Neural cell (in vitro differentiated cells): ENCODE measurements around the gene SUPT3H. TPM values are rescaled to one million over a fixed set of nuclear protein-coding genes. Genes with fewer than 3 reads are reported as not detected.
"Not testable (repeated sequence)": the region's sequence is repeated elsewhere in the genome, so short reads cannot be mapped to it uniquely, and the experiment has no call there.

Source experiments
- H2AFZ ChIP-seq: fragments of 200-600, 300-800 bp; sonication (generic), shearing (Covaris generic); 2 replicates; pipeline ENCODE4 v1.6.0; 2014; ENCODE audit warnings: low read depth, mild to moderate bottlenecking, antibody characterized with exemption, low read length, moderate library complexity
- H3F3A ChIP-seq: fragments of 200-600 bp; shearing (Covaris generic); 2 replicates; pipeline ENCODE4 v1.6.1; 2016; ENCODE audit warnings: mild to moderate bottlenecking, moderate library complexity, mixed read lengths, antibody characterized with exemption, low read length; ENCODE audit not compliant: insufficient read depth, poor library complexity, severe bottlenecking
- H3K27ac ChIP-seq: fragments of 200-600, 300-800 bp; sonication (generic), shearing (Covaris generic); 2 replicates; pipeline ENCODE4 v1.5.1; 2014; ENCODE audit warnings: mild to moderate bottlenecking, low read length, moderate library complexity
- H3K27me3 ChIP-seq: fragments of 300-800, 200-600 bp; sonication (generic), shearing (Covaris generic); 2 replicates; pipeline ENCODE4 v1.6.0; 2014; ENCODE audit warnings: mild to moderate bottlenecking, low read depth, low read length, moderate library complexity; ENCODE audit not compliant: insufficient read depth
- H3K36me3 ChIP-seq: fragments of 300-800, 200-600 bp; sonication (generic), shearing (Covaris generic); 2 replicates; pipeline ENCODE4 v1.5.1; 2014; ENCODE audit warnings: mild to moderate bottlenecking, antibody characterized with exemption, low read length, moderate library complexity; ENCODE audit not compliant: insufficient read depth
- H3K4me2 ChIP-seq: fragments of 300-800, 200-600 bp; sonication (generic), shearing (Covaris generic); 2 replicates; pipeline ENCODE4 v1.6.0; 2014; ENCODE audit warnings: mild to moderate bottlenecking, low read length
- H3K4me3 ChIP-seq: fragments of 300-800, 200-600 bp; sonication (generic), shearing (Covaris generic); 2 replicates; pipeline ENCODE4 v1.5.1; 2014; ENCODE audit warnings: mild to moderate bottlenecking, low read length, moderate library complexity
- H3K79me2 ChIP-seq: fragments of 200-600 bp; shearing (Covaris generic); replicated peaks from 2 replicates; pipeline ENCODE4 v1.6.0; 2014; ENCODE audit warnings: mild to moderate bottlenecking, low read length, moderate library complexity; ENCODE audit not compliant: insufficient read depth
- H3K9ac ChIP-seq: fragments of 300-800, 200-600 bp; sonication (generic), shearing (Covaris generic); 2 replicates; pipeline ENCODE4 v1.6.1; 2016; ENCODE audit warnings: mild to moderate bottlenecking, low read length, mixed read lengths
- H3K9me2 ChIP-seq: fragments of 200-600 bp; shearing (Covaris generic); 2 replicates; pipeline ENCODE4 v1.6.1; 2016; ENCODE audit warnings: mild to moderate bottlenecking, low read length, mixed read lengths; ENCODE audit not compliant: insufficient read depth
- H3K9me3 ChIP-seq: fragments of 200-600, 300-800 bp; sonication (generic), shearing (Covaris generic); 2 replicates; pipeline ENCODE4 v1.6.1; 2016; ENCODE audit warnings: mild to moderate bottlenecking, mixed run types, low read length, moderate library complexity, mixed read lengths
- H4K20me1 ChIP-seq: fragments of 200-600 bp; shearing (Covaris generic); 2 replicates; pipeline ENCODE4 v1.6.1; 2016; ENCODE audit warnings: mild to moderate bottlenecking, mixed run types; ENCODE audit not compliant: insufficient read depth
- EP300 ChIP-seq: fragments of 450-650 bp; conservative IDR thresholded peaks from 2 replicates; pipeline ENCODE4 v1.6.1; 2014; ENCODE audit warnings: antibody characterized with exemption, mild to moderate bottlenecking, moderate library complexity; ENCODE audit not compliant: poor library complexity, severe bottlenecking
- EZH2 ChIP-seq: fragments of 200-600, 300-800 bp; shearing (Covaris generic), sonication (generic); IDR thresholded peaks from 2 replicates; pipeline ENCODE4 v1.6.1; 2014; ENCODE audit warnings: antibody characterized with exemption, low read length, borderline replicate concordance, mild to moderate bottlenecking; ENCODE audit not compliant: insufficient read depth, poor library complexity, severe bottlenecking
- MXI1 ChIP-seq: fragments of 450-650 bp; conservative IDR thresholded peaks from 2 replicates; pipeline ENCODE4 v1.6.1; 2014; ENCODE audit warnings: antibody characterized with exemption, mild to moderate bottlenecking; ENCODE audit not compliant: poor library complexity, severe bottlenecking
- POLR2AphosphoS5 ChIP-seq: IDR thresholded peaks from 2 replicates; pipeline ENCODE4 v1.6.1; 2012
- RAD21 ChIP-seq: fragments of 450-650 bp; conservative IDR thresholded peaks from 2 replicates; pipeline ENCODE4 v1.6.1; 2014; ENCODE audit warnings: antibody characterized with exemption, mild to moderate bottlenecking, moderate library complexity
- REST ChIP-seq: IDR thresholded peaks from 2 replicates; pipeline ENCODE4 v1.6.1; 2012; ENCODE audit warnings: borderline replicate concordance
- SMC3 ChIP-seq: fragments of 450-650 bp; conservative IDR thresholded peaks from 2 replicates; pipeline ENCODE4 v1.6.1; 2014; ENCODE audit warnings: antibody characterized with exemption, mild to moderate bottlenecking, moderate library complexity; ENCODE audit not compliant: poor library complexity
- TAF1 ChIP-seq: IDR thresholded peaks from 2 replicates; pipeline ENCODE4 v1.6.1; 2012; ENCODE audit warnings: low read depth
- polyA plus RNA-seq: library from polyadenylated mRNA; depleted of rRNA; stranded (reverse); fragments of >200 nt; gene quantifications from 2 replicates; pipeline ENCODE4 v1.2.3, GENCODE V29; 2014
- TF ChIP-seq, protein P1 (sequence below): fragments of 450-650 bp; IDR thresholded peaks from 2 replicates; pipeline ENCODE4 v1.5.1; 2014; ENCODE audit warnings: antibody characterized with exemption, mild to moderate bottlenecking, moderate library complexity; ENCODE audit not compliant: poor library complexity, severe bottlenecking

The SUPT3H gene
- polyA plus RNA-seq, 1 donor from 2014 or later: 6.8 TPM

DNA sequence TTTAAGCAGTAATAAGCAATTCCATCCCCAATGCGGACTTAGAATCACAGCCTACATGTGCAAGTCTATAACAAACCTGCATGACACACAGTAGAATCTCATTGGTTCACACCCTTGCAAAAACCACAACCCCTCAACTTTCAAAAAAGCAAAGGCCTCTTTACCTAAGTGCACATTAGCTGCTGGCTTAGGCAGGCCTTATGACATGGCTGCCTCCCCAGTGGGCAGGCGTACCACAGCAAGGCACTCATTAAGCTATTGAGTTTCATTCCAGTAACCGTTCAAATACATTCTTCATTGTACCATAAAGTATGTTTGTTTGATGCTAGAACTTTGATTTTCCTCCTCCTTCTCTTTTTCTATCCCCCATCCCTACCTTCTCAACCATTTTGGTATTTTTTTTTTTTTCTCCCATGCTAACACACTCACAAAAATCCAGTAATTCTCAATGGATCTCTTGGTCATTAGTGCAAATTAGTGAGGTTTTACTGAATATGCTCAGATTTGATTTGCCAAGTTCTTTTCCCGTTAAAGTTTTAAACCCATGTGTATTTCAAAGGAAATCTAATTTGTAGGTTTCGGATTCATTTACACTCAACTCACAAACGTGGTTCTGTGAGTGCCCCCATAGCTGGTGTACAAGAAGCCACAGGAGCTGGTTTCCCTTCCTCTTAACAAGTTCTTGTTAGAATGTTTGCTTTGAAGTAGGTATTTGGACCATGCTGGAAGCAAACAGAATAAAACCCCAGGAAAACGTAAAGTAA, 510.0 kb downstream of the SUPT3H start:
- H3F3A ChIP-seq: no peaks in the 10 kb centered on the region
- no peaks in the 10 kb centered on the region for H3K9me3 ChIP-seq

DNA sequence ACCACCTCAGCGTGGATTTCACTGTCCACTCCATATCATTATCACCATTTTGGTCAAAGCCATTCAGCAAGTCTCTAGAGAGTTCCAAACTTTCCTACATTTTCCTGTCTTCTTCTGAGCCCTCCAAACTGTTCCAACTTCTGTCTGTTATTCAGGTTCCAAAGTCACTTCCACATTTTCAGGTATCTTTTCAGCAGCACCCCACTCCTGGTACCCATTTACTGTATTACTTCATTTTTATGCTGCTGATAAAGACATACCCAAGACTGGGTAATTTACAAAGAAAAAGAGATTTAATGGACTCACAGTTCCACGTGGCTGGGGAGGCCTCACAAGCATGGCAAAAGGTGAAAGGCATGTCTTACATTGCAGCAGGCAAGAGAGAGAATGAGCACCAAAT, 512.5 kb downstream of the SUPT3H start:
- not testable (repeated sequence) for H4K20me1 ChIP-seq, H3K36me3 ChIP-seq, H3K4me2 ChIP-seq, H3K27me3 ChIP-seq, H3F3A ChIP-seq, H3K4me3 ChIP-seq, H2AFZ ChIP-seq, H3K9me2 ChIP-seq, H3K9ac ChIP-seq, H3K79me2 ChIP-seq, H3K27ac ChIP-seq, H3K9me3 ChIP-seq

More for the DNA sequence above, 510.0 kb downstream of the SUPT3H start:
- Histone ChIP-seq H2AFZ (no peak overlapping the region), H3K27me3 (no peaks in the 10 kb centered on the region), H3K9ac (no peak overlapping the region), H3K4me2 (no peak overlapping the region), H3K36me3 (no peaks in the 10 kb centered on the region), H3K4me3 (no peak overlapping the region), H3K27ac (no peak overlapping the region), H3K79me2 (no peaks in the 10 kb centered on the region), H3K9me2 (no peaks in the 10 kb centered on the region), H4K20me1 (no peaks in the 10 kb centered on the region)
- TF ChIP-seq TAF1 (no peak), EZH2 (no peak), EP300 (no peak), SMC3 (no peak), MXI1 (no peak), REST (no peak), POLR2AphosphoS5 (no peak), RAD21 (no peak)
- TF ChIP-seq, protein P1, sequence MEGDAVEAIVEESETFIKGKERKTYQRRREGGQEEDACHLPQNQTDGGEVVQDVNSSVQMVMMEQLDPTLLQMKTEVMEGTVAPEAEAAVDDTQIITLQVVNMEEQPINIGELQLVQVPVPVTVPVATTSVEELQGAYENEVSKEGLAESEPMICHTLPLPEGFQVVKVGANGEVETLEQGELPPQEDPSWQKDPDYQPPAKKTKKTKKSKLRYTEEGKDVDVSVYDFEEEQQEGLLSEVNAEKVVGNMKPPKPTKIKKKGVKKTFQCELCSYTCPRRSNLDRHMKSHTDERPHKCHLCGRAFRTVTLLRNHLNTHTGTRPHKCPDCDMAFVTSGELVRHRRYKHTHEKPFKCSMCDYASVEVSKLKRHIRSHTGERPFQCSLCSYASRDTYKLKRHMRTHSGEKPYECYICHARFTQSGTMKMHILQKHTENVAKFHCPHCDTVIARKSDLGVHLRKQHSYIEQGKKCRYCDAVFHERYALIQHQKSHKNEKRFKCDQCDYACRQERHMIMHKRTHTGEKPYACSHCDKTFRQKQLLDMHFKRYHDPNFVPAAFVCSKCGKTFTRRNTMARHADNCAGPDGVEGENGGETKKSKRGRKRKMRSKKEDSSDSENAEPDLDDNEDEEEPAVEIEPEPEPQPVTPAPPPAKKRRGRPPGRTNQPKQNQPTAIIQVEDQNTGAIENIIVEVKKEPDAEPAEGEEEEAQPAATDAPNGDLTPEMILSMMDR: no peak
